NOMO-1 treated with DMSO at 0.1 percent for 48 hours (cell line): ENCODE results near the gene MDGA2.
"Not testable (repeated sequence)": the region's sequence is repeated elsewhere in the genome, so short reads cannot be mapped to it uniquely, and the experiment has no call there.

ENCODE experiments used
- DNase-seq: peaks from one replicate; lab custom pipeline; 2025; ENCODE audit not compliant: unreplicated experiment; lab: John Stamatoyannopoulos, UW

The MDGA2 gene

GRCh38 chr14:46985529-46986380 lies 689.6 kb downstream of the MDGA2 start:
- DNase-seq: no peak

GRCh38 chr14:46973295-46973694 lies 702.1 kb downstream of the MDGA2 start:
- no peak for DNase-seq

- DNase-seq: no peak
These were observed 711.0 kb downstream of the MDGA2 start for GRCh38 chr14:46964378-46964777.

- no peak for DNase-seq
These were observed 724.3 kb downstream of the MDGA2 start for GRCh38 chr14:46951103-46951502.

- no peak for DNase-seq
These were observed 734.8 kb downstream of the MDGA2 start for GRCh38 chr14:46940611-46941010.

GRCh38 chr14:46920542-46920941 lies 754.9 kb downstream of the MDGA2 start:
- DNase-seq: no peak

- not testable (repeated sequence) for DNase-seq
These were observed 759.9 kb downstream of the MDGA2 start for GRCh38 chr14:46915539-46915938.

- no peak for DNase-seq
These were observed 772.6 kb downstream of the MDGA2 start for GRCh38 chr14:46902837-46903236.

GRCh38 chr14:46894476-46894875 lies 780.9 kb downstream of the MDGA2 start:
- no peak for DNase-seq

GRCh38 chr14:46887144-46887543 lies 788.3 kb downstream of the MDGA2 start:
- DNase-seq: peak; percentile 51

GRCh38 chr14:46885566-46885965 lies 789.8 kb downstream of the MDGA2 start:
- DNase-seq: no peak

GRCh38 chr14:46861753-46862152 lies 813.7 kb downstream of the MDGA2 start:
- no peak for DNase-seq

- DNase-seq: no peak
These were observed 834.3 kb downstream of the MDGA2 start for GRCh38 chr14:46840944-46841720.

- no peak for DNase-seq
These were observed 855.1 kb downstream of the MDGA2 start for GRCh38 chr14:46820291-46820690.

GRCh38 chr14:46819117-46819516 lies 856.3 kb downstream of the MDGA2 start:
- DNase-seq: no peak

GRCh38 chr14:46818147-46818546 lies 857.3 kb downstream of the MDGA2 start:
- no peak for DNase-seq

GRCh38 chr14:46793144-46793543 lies 882.3 kb downstream of the MDGA2 start:
- no peak for DNase-seq
